WTC11 (cell line): ENCODE data around the gene RIMBP2. TPM values are rescaled to one million over a fixed set of nuclear protein-coding genes. Genes with fewer than 3 reads are reported as not detected.

ENCODE experiments used
- ATAC-seq: fragments of 200-7000 bp; cut with Tn5 transposase; 2 replicates; pipeline ENCODE4 v1.10.0; 2021; ENCODE audit warnings: mild to moderate bottlenecking, moderate library complexity
- CTCF ChIA-PET: fragments of 300-600 bp; sonication (Branson Sonifier 250); formaldehyde crosslinking; loops from one replicate; lab custom pipeline; 2021; ENCODE audit warnings: antibody characterized with exemption; lab: Charles Lee
- POLR2A ChIA-PET: fragments of 350-600 bp; sonication (Branson Sonifier 250); formaldehyde crosslinking; loops from one replicate; lab custom pipeline; 2021; ENCODE audit warnings: antibody characterized with exemption; lab: Charles Lee
- DNase-seq: peaks from one replicate; pipeline ENCODE4 v3.0.0; 2021; ENCODE audit warnings: low spot score
- H3K27ac Mint-ChIP-seq: 2 replicates; pipeline ENCODE4 v1.8.0; 2021; ENCODE audit warnings: mixed read lengths
- H3K27me3 Mint-ChIP-seq: 2 replicates; pipeline ENCODE4 v1.8.0; 2021; ENCODE audit warnings: low read depth, mild to moderate bottlenecking, moderate library complexity, mixed read lengths
- H3K36me3 Mint-ChIP-seq: 2 replicates; pipeline ENCODE4 v1.8.0; 2021; ENCODE audit warnings: mixed read lengths
- H3K4me1 Mint-ChIP-seq: 2 replicates; pipeline ENCODE4 v1.8.0; 2022; ENCODE audit warnings: mixed read lengths
- H3K4me3 Mint-ChIP-seq: 2 replicates; pipeline ENCODE4 v1.8.0; 2021; ENCODE audit warnings: mild to moderate bottlenecking, moderate library complexity, mixed read lengths
- H3K9me3 Mint-ChIP-seq: 2 replicates; pipeline ENCODE4 v1.8.0; 2021; ENCODE audit warnings: mixed read lengths
- AFF4 ChIP-seq: sonication (generic); formaldehyde crosslinking; IDR thresholded peaks from 2 replicates; pipeline ENCODE4 v1.8.1; 2023; ENCODE audit warnings: mild to moderate bottlenecking, missing genetic modification reagents, borderline replicate concordance
- CBFB ChIP-seq: sonication (generic); formaldehyde crosslinking; IDR thresholded peaks from 2 replicates; pipeline ENCODE4 v1.8.1; 2022; ENCODE audit warnings: mild to moderate bottlenecking, low read depth, missing genetic modification reagents
- CREM ChIP-seq: sonication (generic); formaldehyde crosslinking; IDR thresholded peaks from 2 replicates; pipeline ENCODE4 v1.8.1; 2022; ENCODE audit warnings: mild to moderate bottlenecking, missing genetic modification reagents, moderate library complexity
- EMX1 ChIP-seq: fragments of 250-450 bp; sonication (Bioruptor Pico); IDR thresholded peaks from 2 replicates; pipeline ENCODE4 v1.8.0; 2021; ENCODE audit warnings: mild to moderate bottlenecking
- GABPB1 ChIP-seq: sonication (generic); formaldehyde crosslinking; IDR thresholded peaks from 2 replicates; pipeline ENCODE4 v1.8.1; 2023; ENCODE audit warnings: mild to moderate bottlenecking, missing genetic modification reagents
- HMGA2 ChIP-seq: fragments of 250-450 bp; sonication (Bioruptor Pico); IDR thresholded peaks from 2 replicates; pipeline ENCODE4 v1.4.0; 2021; ENCODE audit warnings: mild to moderate bottlenecking, moderate library complexity
- HMGXB4 ChIP-seq: sonication (generic); formaldehyde crosslinking; IDR thresholded peaks from 2 replicates; pipeline ENCODE4 v1.8.1; 2023; ENCODE audit warnings: mild to moderate bottlenecking, moderate library complexity, missing genetic modification reagents
- NFATC4 ChIP-seq: fragments of 250-450 bp; sonication (Bioruptor Pico); IDR thresholded peaks from 2 replicates; pipeline ENCODE4 v1.9.0; 2021; ENCODE audit warnings: mild to moderate bottlenecking
- NFE2L1 ChIP-seq: sonication (generic); formaldehyde crosslinking; IDR thresholded peaks from 2 replicates; pipeline ENCODE4 v1.8.1; 2023; ENCODE audit warnings: missing genetic modification reagents
- NR1H2 ChIP-seq: sonication (generic); formaldehyde crosslinking; IDR thresholded peaks from 2 replicates; pipeline ENCODE4 v1.9.0; 2021; ENCODE audit warnings: mild to moderate bottlenecking, moderate library complexity, missing genetic modification reagents
- NR2C2 ChIP-seq: sonication (generic); formaldehyde crosslinking; IDR thresholded peaks from 2 replicates; pipeline ENCODE4 v1.8.0; 2022; ENCODE audit warnings: mild to moderate bottlenecking, missing genetic modification reagents
- OVOL2 ChIP-seq: fragments of 250-450 bp; sonication (Bioruptor Pico); IDR thresholded peaks from 2 replicates; pipeline ENCODE4 v1.9.0; 2021; ENCODE audit warnings: mild to moderate bottlenecking, borderline replicate concordance
- SMAD4 ChIP-seq: sonication (generic); formaldehyde crosslinking; IDR thresholded peaks from 2 replicates; pipeline ENCODE4 v1.8.0; 2022; ENCODE audit warnings: mild to moderate bottlenecking, missing genetic modification reagents
- ZNF138 ChIP-seq: sonication (generic); formaldehyde crosslinking; conservative IDR thresholded peaks from 2 replicates; pipeline ENCODE4 v1.8.1; 2022; ENCODE audit warnings: mild to moderate bottlenecking, moderate library complexity, missing genetic modification reagents
- total RNA-seq: library from RNA; stranded (reverse); gene quantifications from 3 replicates; pipeline ENCODE4 v1.2.3, GENCODE V29; 2021
- TF ChIP-seq, protein P1 (sequence below): sonication (generic); formaldehyde crosslinking; IDR thresholded peaks from 2 replicates; pipeline ENCODE4 v1.8.1; 2023; ENCODE audit warnings: mild to moderate bottlenecking, missing genetic modification reagents
- TF ChIP-seq, protein P2 (sequence below): fragments of 250-450 bp; sonication (Bioruptor Pico); IDR thresholded peaks from 2 replicates; pipeline ENCODE4 v1.8.0; 2021; ENCODE audit warnings: mild to moderate bottlenecking
- TF ChIP-seq, protein P3 (sequence below): sonication (generic); formaldehyde crosslinking; IDR thresholded peaks from 2 replicates; pipeline ENCODE4 v1.8.1; 2023; ENCODE audit warnings: mild to moderate bottlenecking, missing genetic modification reagents, moderate library complexity
- TF ChIP-seq, protein P4 (sequence below): sonication (generic); formaldehyde crosslinking; IDR thresholded peaks from 2 replicates; pipeline ENCODE4 v1.8.1; 2022; ENCODE audit warnings: mild to moderate bottlenecking, moderate library complexity, missing genetic modification reagents

Gene RIMBP2
- total RNA-seq, 1 experiment from 2014 or later: 2.6 TPM

DNA sequence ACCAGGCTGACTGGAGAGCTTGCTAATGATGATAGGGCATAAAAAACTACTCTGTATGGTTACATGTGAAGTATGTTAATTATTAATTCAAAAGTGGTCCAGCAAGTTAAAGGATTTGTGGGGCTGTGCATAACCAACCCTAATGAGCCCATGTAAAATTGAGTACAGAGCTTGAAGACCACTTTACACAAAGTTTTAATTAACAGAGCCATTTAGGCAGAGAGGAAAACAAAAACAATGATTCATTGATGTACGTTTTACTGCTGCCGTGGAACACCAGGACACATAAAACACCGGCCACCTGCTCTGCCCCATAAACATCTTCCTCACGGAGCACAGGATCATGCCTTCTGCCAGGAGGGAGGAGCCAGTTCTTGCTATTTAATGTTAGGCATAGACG lies 83.5 kb downstream of the RIMBP2 start (continued):
- no peak for TF ChIP-seq AFF4 (CRISPR knock-in tag)

DNA sequence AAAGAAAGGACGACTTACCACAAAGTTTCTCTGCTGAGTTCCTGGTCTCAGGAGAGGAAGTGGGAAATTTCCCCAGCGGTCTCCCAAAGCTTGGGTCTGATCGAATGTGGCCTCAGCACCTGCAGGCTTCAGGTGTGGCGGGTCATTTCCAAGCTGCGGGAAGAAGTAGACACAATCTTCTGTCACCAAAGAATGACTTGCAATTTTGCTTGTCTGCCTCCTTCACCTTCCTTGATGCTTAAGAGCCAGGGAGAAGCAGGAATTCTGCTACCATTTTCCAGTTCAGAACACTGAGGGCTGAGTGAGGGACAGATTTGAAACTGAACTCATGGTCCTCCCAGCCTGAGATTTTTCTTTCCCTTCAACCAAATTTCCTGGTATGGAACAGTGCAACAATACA lies 87.8 kb downstream of the RIMBP2 start:
- POLR2A ChIA-PET: no interaction called here
- CTCF ChIA-PET: no interaction called here

More for the DNA sequence above, 87.8 kb downstream of the RIMBP2 start:
- DNase-seq: no peak
- Mint-ChIP-seq H3K4me3 (no peak overlapping the region), H3K27ac (no peak overlapping the region), H3K9me3 (no peaks in the 10 kb centered on the region), H3K4me1 (peaks cover 36% of the 10 kb centered on the region), H3K36me3 (no peaks in the 10 kb centered on the region), H3K27me3 (no peaks in the 10 kb centered on the region)
- ATAC-seq: no peak
- no peak for TF ChIP-seq CBFB
- no peak for TF ChIP-seq NR1H2
- TF ChIP-seq, protein P1, sequence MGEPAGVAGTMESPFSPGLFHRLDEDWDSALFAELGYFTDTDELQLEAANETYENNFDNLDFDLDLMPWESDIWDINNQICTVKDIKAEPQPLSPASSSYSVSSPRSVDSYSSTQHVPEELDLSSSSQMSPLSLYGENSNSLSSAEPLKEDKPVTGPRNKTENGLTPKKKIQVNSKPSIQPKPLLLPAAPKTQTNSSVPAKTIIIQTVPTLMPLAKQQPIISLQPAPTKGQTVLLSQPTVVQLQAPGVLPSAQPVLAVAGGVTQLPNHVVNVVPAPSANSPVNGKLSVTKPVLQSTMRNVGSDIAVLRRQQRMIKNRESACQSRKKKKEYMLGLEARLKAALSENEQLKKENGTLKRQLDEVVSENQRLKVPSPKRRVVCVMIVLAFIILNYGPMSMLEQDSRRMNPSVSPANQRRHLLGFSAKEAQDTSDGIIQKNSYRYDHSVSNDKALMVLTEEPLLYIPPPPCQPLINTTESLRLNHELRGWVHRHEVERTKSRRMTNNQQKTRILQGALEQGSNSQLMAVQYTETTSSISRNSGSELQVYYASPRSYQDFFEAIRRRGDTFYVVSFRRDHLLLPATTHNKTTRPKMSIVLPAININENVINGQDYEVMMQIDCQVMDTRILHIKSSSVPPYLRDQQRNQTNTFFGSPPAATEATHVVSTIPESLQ: no peak
- TF ChIP-seq GABPB1 (CRISPR knock-in tag): no peak
- TF ChIP-seq, protein P2, sequence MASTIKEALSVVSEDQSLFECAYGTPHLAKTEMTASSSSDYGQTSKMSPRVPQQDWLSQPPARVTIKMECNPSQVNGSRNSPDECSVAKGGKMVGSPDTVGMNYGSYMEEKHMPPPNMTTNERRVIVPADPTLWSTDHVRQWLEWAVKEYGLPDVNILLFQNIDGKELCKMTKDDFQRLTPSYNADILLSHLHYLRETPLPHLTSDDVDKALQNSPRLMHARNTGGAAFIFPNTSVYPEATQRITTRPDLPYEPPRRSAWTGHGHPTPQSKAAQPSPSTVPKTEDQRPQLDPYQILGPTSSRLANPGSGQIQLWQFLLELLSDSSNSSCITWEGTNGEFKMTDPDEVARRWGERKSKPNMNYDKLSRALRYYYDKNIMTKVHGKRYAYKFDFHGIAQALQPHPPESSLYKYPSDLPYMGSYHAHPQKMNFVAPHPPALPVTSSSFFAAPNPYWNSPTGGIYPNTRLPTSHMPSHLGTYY: no peak
- no peak for TF ChIP-seq NFATC4
- no peak for TF ChIP-seq OVOL2 (CRISPR knock-in tag)
- no peak for TF ChIP-seq HMGA2 (CRISPR knock-in tag)
- TF ChIP-seq EMX1 (CRISPR knock-in tag): no peak
- TF ChIP-seq NFE2L1 (CRISPR knock-in tag): no peak
- TF ChIP-seq CREM (CRISPR knock-in tag): no peak
- no peak for TF ChIP-seq ZNF138 (CRISPR knock-in tag)
- TF ChIP-seq SMAD4 (CRISPR knock-in tag): no peak
- TF ChIP-seq HMGXB4 (CRISPR knock-in tag): no peak
- no peak for TF ChIP-seq NR2C2 (CRISPR knock-in tag)
- TF ChIP-seq, protein P3, sequence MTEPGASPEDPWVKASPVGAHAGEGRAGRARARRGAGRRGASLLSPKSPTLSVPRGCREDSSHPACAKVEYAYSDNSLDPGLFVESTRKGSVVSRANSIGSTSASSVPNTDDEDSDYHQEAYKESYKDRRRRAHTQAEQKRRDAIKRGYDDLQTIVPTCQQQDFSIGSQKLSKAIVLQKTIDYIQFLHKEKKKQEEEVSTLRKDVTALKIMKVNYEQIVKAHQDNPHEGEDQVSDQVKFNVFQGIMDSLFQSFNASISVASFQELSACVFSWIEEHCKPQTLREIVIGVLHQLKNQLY (CRISPR knock-in tag): no peak
- TF ChIP-seq, protein P4, sequence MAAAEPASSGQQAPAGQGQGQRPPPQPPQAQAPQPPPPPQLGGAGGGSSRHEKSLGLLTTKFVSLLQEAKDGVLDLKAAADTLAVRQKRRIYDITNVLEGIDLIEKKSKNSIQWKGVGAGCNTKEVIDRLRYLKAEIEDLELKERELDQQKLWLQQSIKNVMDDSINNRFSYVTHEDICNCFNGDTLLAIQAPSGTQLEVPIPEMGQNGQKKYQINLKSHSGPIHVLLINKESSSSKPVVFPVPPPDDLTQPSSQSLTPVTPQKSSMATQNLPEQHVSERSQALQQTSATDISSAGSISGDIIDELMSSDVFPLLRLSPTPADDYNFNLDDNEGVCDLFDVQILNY (CRISPR knock-in tag): no peak
- TF ChIP-seq, all 79 proteins: peak for 0
